ENCODE results near the gene PRR20G. TPM values are rescaled to one million over a fixed set of nuclear protein-coding genes. Genes with fewer than 3 reads are reported as not detected.
A peak's percentile ranks its signal among the peaks of the same experiment; 100 is the strongest.
"Not testable (repeated sequence)": the region's sequence is repeated elsewhere in the genome, so short reads cannot be mapped to it uniquely, and the experiment has no call there.

Gene PRR20G
- total and polyA plus RNA-seq, 7 experiments from 2014 or later: not detected

- CTCF ChIA-PET: no interaction called here
- POLR2A ChIA-PET: no interaction called here
- H3K4me3 Mint-ChIP-seq: no peak overlapping the region
Observed at GRCh38 chr3:127312818-127313217, 25.0 kb upstream of the PRR20G start.

GRCh38 chr3:127308821-127309220 is 21.0 kb upstream of the PRR20G start:
- H3K4me1 Mint-ChIP-seq; DNase-seq; H3K4me3 Mint-ChIP-seq; H3K27ac Mint-ChIP-seq; H3K27ac ChIP-seq (ENCODE audit: low read depth, low read length); H3K9me3 ChIP-seq (ENCODE audit: control insufficient read depth in 2 of 3, low read length in 3 of 3); H3K4me3 ChIP-seq (ENCODE audit: low read length); ATAC-seq; H3K27me3 ChIP-seq (ENCODE audit: control insufficient read depth in 2 of 2, insufficient read depth in 2 of 2, low read length in 2 of 2); intact Hi-C loops (cut with micrococcal nuclease); H3K36me3 Mint-ChIP-seq; CTCF ChIA-PET; POLR2A ChIA-PET; H3K36me3 ChIP-seq (ENCODE audit: control insufficient read depth in 2 of 3, insufficient read depth in 3 of 3, low read length in 3 of 3); H3K4me1 ChIP-seq (ENCODE audit: control insufficient read depth in 2 of 2, insufficient read depth in 2 of 2, low read length in 2 of 2): not testable (repeated sequence)
- peaks cover 0 to 35% (median 18%) of the 10 kb centered on the region in 5 donors for H3K27me3 Mint-ChIP-seq
- peaks cover 0 to 13% (median 0%) of the 10 kb centered on the region in 11 donors for H3K9me3 Mint-ChIP-seq

More at GRCh38 chr3:127312818-127313217, 25.0 kb upstream of the PRR20G start:
- H3K36me3 Mint-ChIP-seq: no peaks in the 10 kb centered on the region
- no peak overlapping the region for H3K27ac Mint-ChIP-seq
- H3K4me1 ChIP-seq (ENCODE audit: control insufficient read depth in 2 of 2, insufficient read depth in 2 of 2, low read length in 2 of 2): no peaks in the 10 kb centered on the region
- H3K36me3 ChIP-seq (ENCODE audit: control insufficient read depth in 2 of 3, insufficient read depth in 3 of 3, low read length in 3 of 3): no peaks in the 10 kb centered on the region
- peaks cover 0 to 1% (median 0%) of the 10 kb centered on the region in 7 donors for H3K4me1 Mint-ChIP-seq
- peaks cover 0 to 12% (median 3%) of the 10 kb centered on the region in 11 donors for H3K9me3 Mint-ChIP-seq
- ATAC-seq (no peak), DNase-seq (no peak)
- peaks cover 0 to 38% (median 19%) of the 10 kb centered on the region in 5 donors for H3K27me3 Mint-ChIP-seq
- H3K27ac ChIP-seq (ENCODE audit: low read depth, low read length): no peak overlapping the region
- H3K27me3 ChIP-seq (ENCODE audit: control insufficient read depth in 2 of 2, insufficient read depth in 2 of 2, low read length in 2 of 2): no peaks in the 10 kb centered on the region
- no peaks in the 10 kb centered on the region for H3K9me3 ChIP-seq (ENCODE audit: control insufficient read depth in 2 of 3, low read length in 3 of 3)
- intact Hi-C loops (cut with micrococcal nuclease): no loop called here
- H3K4me3 ChIP-seq (ENCODE audit: low read length): no peak overlapping the region

- Histone ChIP-seq H3K27ac (ENCODE audit: low read depth, low read length) (no peak overlapping the region), H3K36me3 (ENCODE audit: control insufficient read depth in 2 of 3, insufficient read depth in 3 of 3, low read length in 3 of 3) (no peaks in the 10 kb centered on the region), H3K4me3 (ENCODE audit: low read length) (no peak overlapping the region), H3K9me3 (ENCODE audit: control insufficient read depth in 2 of 3, low read length in 3 of 3) (no peaks in the 10 kb centered on the region), H3K27me3 (ENCODE audit: control insufficient read depth in 2 of 2, insufficient read depth in 2 of 2, low read length in 2 of 2) (peaks cover 0 to 4% of the 10 kb centered on the region in 2 donors), H3K4me1 (ENCODE audit: control insufficient read depth in 2 of 2, insufficient read depth in 2 of 2, low read length in 2 of 2) (no peaks in the 10 kb centered on the region)
- intact Hi-C loops (cut with micrococcal nuclease): no loop called here
- Mint-ChIP-seq H3K9me3 (peaks cover 0 to 13% (median 0%) of the 10 kb centered on the region in 11 donors), H3K27ac (no peak overlapping the region), H3K4me1 (peaks cover 0 to 4% (median 0%) of the 10 kb centered on the region in 7 donors), H3K36me3 (no peaks in the 10 kb centered on the region), H3K27me3 (peaks cover 0 to 35% (median 16%) of the 10 kb centered on the region in 5 donors), H3K4me3 (no peak overlapping the region)
- ChIA-PET POLR2A (no interaction called here), CTCF (no interaction called here)
- ATAC-seq (no peak), DNase-seq (no peak)
Observed at GRCh38 chr3:127307916-127308315, 20.1 kb upstream of the PRR20G start.

- ChIA-PET POLR2A (no interaction called here), CTCF (no interaction called here)
- intact Hi-C loops (cut with micrococcal nuclease): no loop called here
- no peaks in the 10 kb centered on the region for H3K9me3 ChIP-seq (ENCODE audit: control insufficient read depth in 2 of 3, low read length in 3 of 3)
- no peaks in the 10 kb centered on the region for H3K36me3 Mint-ChIP-seq
- no peak overlapping the region for H3K27ac Mint-ChIP-seq
- H3K27me3 Mint-ChIP-seq: peaks cover 0 to 35% (median 19%) of the 10 kb centered on the region in 5 donors
- H3K4me1 Mint-ChIP-seq: peaks cover 0 to 4% (median 0%) of the 10 kb centered on the region in 7 donors
- no peak overlapping the region for H3K4me3 Mint-ChIP-seq
- H3K9me3 Mint-ChIP-seq: peaks cover 0 to 13% (median 0%) of the 10 kb centered on the region in 11 donors
- DNase-seq (no peak), ATAC-seq (peak; percentile 51)
- no peaks in the 10 kb centered on the region for H3K4me1 ChIP-seq (ENCODE audit: control insufficient read depth in 2 of 2, insufficient read depth in 2 of 2, low read length in 2 of 2)
- H3K36me3 ChIP-seq (ENCODE audit: control insufficient read depth in 2 of 3, insufficient read depth in 3 of 3, low read length in 3 of 3): no peaks in the 10 kb centered on the region
- no peak overlapping the region for H3K27ac ChIP-seq (ENCODE audit: low read depth, low read length)
- peaks cover 0 to 4% of the 10 kb centered on the region in 2 donors for H3K27me3 ChIP-seq (ENCODE audit: control insufficient read depth in 2 of 2, insufficient read depth in 2 of 2, low read length in 2 of 2)
- no peak overlapping the region for H3K4me3 ChIP-seq (ENCODE audit: low read length)
Observed at GRCh38 chr3:127307112-127307835, 19.4 kb upstream of the PRR20G start.

- peaks cover 0 to 35% (median 15%) of the 10 kb centered on the region in 5 donors for H3K27me3 Mint-ChIP-seq
- DNase-seq (no peak), ATAC-seq (no peak)
- Histone ChIP-seq H3K36me3 (ENCODE audit: control insufficient read depth in 2 of 3, insufficient read depth in 3 of 3, low read length in 3 of 3) (no peaks in the 10 kb centered on the region), H3K9me3 (ENCODE audit: control insufficient read depth in 2 of 3, low read length in 3 of 3) (no peaks in the 10 kb centered on the region), H3K27me3 (ENCODE audit: control insufficient read depth in 2 of 2, insufficient read depth in 2 of 2, low read length in 2 of 2) (peaks cover 0 to 4% of the 10 kb centered on the region in 2 donors), H3K4me1 (ENCODE audit: control insufficient read depth in 2 of 2, insufficient read depth in 2 of 2, low read length in 2 of 2) (no peaks in the 10 kb centered on the region), H3K27ac (ENCODE audit: low read depth, low read length) (no peak overlapping the region), H3K4me3 (ENCODE audit: low read length) (no peak overlapping the region)
- CTCF ChIA-PET: no interaction called here
- POLR2A ChIA-PET: no interaction called here
- H3K36me3 Mint-ChIP-seq: no peaks in the 10 kb centered on the region
- H3K4me1 Mint-ChIP-seq: peaks cover 0 to 4% (median 0%) of the 10 kb centered on the region in 7 donors
- H3K27ac Mint-ChIP-seq: no peak overlapping the region
- no peak overlapping the region for H3K4me3 Mint-ChIP-seq
- intact Hi-C loops (cut with micrococcal nuclease): no loop called here
- H3K9me3 Mint-ChIP-seq: peaks cover 0 to 13% (median 0%) of the 10 kb centered on the region in 11 donors
Observed at GRCh38 chr3:127306361-127307111, 18.7 kb upstream of the PRR20G start.

GRCh38 chr3:127305499-127306060 is 17.7 kb upstream of the PRR20G start:
- Histone ChIP-seq H3K4me3 (ENCODE audit: low read length) (no peak overlapping the region), H3K4me1 (ENCODE audit: control insufficient read depth in 2 of 2, insufficient read depth in 2 of 2, low read length in 2 of 2) (no peaks in the 10 kb centered on the region), H3K9me3 (ENCODE audit: control insufficient read depth in 2 of 3, low read length in 3 of 3) (no peaks in the 10 kb centered on the region), H3K27me3 (ENCODE audit: control insufficient read depth in 2 of 2, insufficient read depth in 2 of 2, low read length in 2 of 2) (peaks cover 0 to 4% of the 10 kb centered on the region in 2 donors), H3K36me3 (ENCODE audit: control insufficient read depth in 2 of 3, insufficient read depth in 3 of 3, low read length in 3 of 3) (no peaks in the 10 kb centered on the region), H3K27ac (ENCODE audit: low read depth, low read length) (no peak overlapping the region)
- no peak overlapping the region for H3K4me3 Mint-ChIP-seq
- peaks cover 0 to 4% (median 0%) of the 10 kb centered on the region in 7 donors for H3K4me1 Mint-ChIP-seq
- no peak overlapping the region for H3K27ac Mint-ChIP-seq
- no peak for ATAC-seq
- no peak for DNase-seq
- POLR2A ChIA-PET: no interaction called here
- CTCF ChIA-PET: no interaction called here
- no peaks in the 10 kb centered on the region for H3K36me3 Mint-ChIP-seq
- intact Hi-C loops (cut with micrococcal nuclease): no loop called here
- peaks cover 4 to 35% (median 16%) of the 10 kb centered on the region in 5 donors for H3K27me3 Mint-ChIP-seq
- peaks cover 0 to 13% (median 0%) of the 10 kb centered on the region in 11 donors for H3K9me3 Mint-ChIP-seq

Measured in naive thymus-derived CD4-positive, alpha-beta T cell (primary cell).